HEK293 (cell line): ENCODE results near the gene KCNMB4.

Source experiments
- CTCF ChIA-PET: fragments of 350-600 bp; formaldehyde crosslinking; extraction: SDS; loops from one replicate; lab custom pipeline; 2021; ENCODE audit warnings: antibody characterized with exemption; lab: Yijun Ruan, JAX
- POLR2A ChIA-PET: fragments of 300-600 bp; formaldehyde crosslinking; extraction: SDS; loops from one replicate; lab custom pipeline; 2020; ENCODE audit warnings: antibody characterized with exemption, inconsistent platforms; lab: Yijun Ruan, JAX
- H3K27ac ChIP-seq: fragments of 200-500 bp; sonication (Bioruptor generic); 2 replicates; pipeline ENCODE4 v1.5.1; 2014; ENCODE audit warnings: low read depth, low read length, control low read depth, inconsistent platforms; ENCODE audit errors: extremely low read depth
- H3K36me3 ChIP-seq, 2 experiments: fragments of 200-500 bp in 1 of 2; sonication (Bioruptor generic) in 1 of 2; 1 replicate in 1 of 2; 2 replicates in 1 of 2; pipeline ENCODE4 v1.5.1; 2014 to 2017; ENCODE audit warnings: inconsistent platforms in 2 of 2, low read length in 2 of 2; ENCODE audit not compliant: control insufficient read depth in 2 of 2, insufficient read depth in 1 of 2
- H3K4me1 ChIP-seq: fragments of 200-500 bp; sonication (Bioruptor generic); 2 replicates; pipeline ENCODE4 v1.5.1; 2014; ENCODE audit warnings: mild to moderate bottlenecking, low read length, inconsistent platforms; ENCODE audit not compliant: control insufficient read depth, insufficient read depth
- H3K4me3 ChIP-seq: 2 replicates; pipeline ENCODE4 v1.5.1; 2011; ENCODE audit warnings: low read depth, mild to moderate bottlenecking, control low read depth, low read length, moderate library complexity
- H3K9me3 ChIP-seq: fragments of 200-500 bp; sonication (Bioruptor generic); 2 replicates; pipeline ENCODE4 v1.5.1; 2014; ENCODE audit warnings: low read depth, low read length, inconsistent platforms; ENCODE audit not compliant: control insufficient read depth, insufficient read depth
- HOXC10 ChIP-seq: sonication (generic); formaldehyde crosslinking; IDR thresholded peaks from 2 replicates; pipeline ENCODE4 v1.8.1; 2023; ENCODE audit warnings: mild to moderate bottlenecking, missing genetic modification reagents
- PATZ1 ChIP-seq: fragments of 450-650 bp; formaldehyde crosslinking; IDR thresholded peaks from 2 replicates; pipeline ENCODE4 v1.5.1; 2016; ENCODE audit warnings: missing biosample characterization, missing genetic modification characterization
- ZBTB20 ChIP-seq: fragments of 450-650 bp; formaldehyde crosslinking; IDR thresholded peaks from 2 replicates; pipeline ENCODE4 v1.5.1; 2016; ENCODE audit warnings: missing biosample characterization, missing genetic modification characterization
- ZNF302 ChIP-seq: fragments of 450-650 bp; formaldehyde crosslinking; IDR thresholded peaks from 2 replicates; pipeline ENCODE4 v1.5.1; 2016; ENCODE audit warnings: missing biosample characterization, missing genetic modification characterization, low read depth
- ZNF335 ChIP-seq: fragments of 450-650 bp; formaldehyde crosslinking; conservative IDR thresholded peaks from 2 replicates; pipeline ENCODE4 v1.5.1; 2016; ENCODE audit warnings: missing biosample characterization, missing genetic modification characterization
- ZNF513 ChIP-seq: fragments of 450-650 bp; IDR thresholded peaks from 2 replicates; pipeline ENCODE4 v1.5.1; 2018; ENCODE audit warnings: missing biosample characterization, missing genetic modification characterization
- ZNF621 ChIP-seq: fragments of 450-650 bp; formaldehyde crosslinking; IDR thresholded peaks from 2 replicates; pipeline ENCODE4 v1.5.1; 2017; ENCODE audit warnings: missing biosample characterization, missing genetic modification characterization
- ZNF626 ChIP-seq: fragments of 450-650 bp; sonication (Bioruptor Pico); formaldehyde crosslinking; IDR thresholded peaks from 2 replicates; pipeline ENCODE4 v1.5.1; 2018; ENCODE audit warnings: missing biosample characterization, missing genetic modification characterization, inconsistent platforms
- ZNF639 ChIP-seq: fragments of 450-650 bp; formaldehyde crosslinking; IDR thresholded peaks from 2 replicates; pipeline ENCODE4 v1.5.1; 2016; ENCODE audit warnings: missing biosample characterization, missing genetic modification characterization
- ZNF677 ChIP-seq: fragments of 450-650 bp; IDR thresholded peaks from 2 replicates; pipeline ENCODE4 v1.5.0; 2018; ENCODE audit warnings: missing biosample characterization, mild to moderate bottlenecking, missing genetic modification characterization, moderate library complexity
- ZNF777 ChIP-seq: fragments of 450-650 bp; formaldehyde crosslinking; IDR thresholded peaks from 2 replicates; pipeline ENCODE4 v1.5.1; 2017; ENCODE audit warnings: missing biosample characterization, missing genetic modification characterization, borderline replicate concordance
- ZNF830 ChIP-seq: fragments of 450-650 bp; IDR thresholded peaks from 2 replicates; pipeline ENCODE4 v1.5.0; 2018; ENCODE audit warnings: missing biosample characterization, missing genetic modification characterization, low read depth, mild to moderate bottlenecking, moderate library complexity
- ZSCAN4 ChIP-seq: fragments of 450-650 bp; formaldehyde crosslinking; IDR thresholded peaks from 2 replicates; pipeline ENCODE4 v1.5.1; 2017; ENCODE audit warnings: missing biosample characterization, missing genetic modification characterization
- TF ChIP-seq, protein P1 (sequence below): fragments of 450-650 bp; formaldehyde crosslinking; IDR thresholded peaks from 2 replicates; pipeline ENCODE4 v1.5.1; 2016; ENCODE audit warnings: missing biosample characterization, missing genetic modification characterization, borderline replicate concordance
- TF ChIP-seq, protein P2 (sequence below): fragments of 450-650 bp; formaldehyde crosslinking; IDR thresholded peaks from 2 replicates; pipeline ENCODE4 v1.5.1; 2016; ENCODE audit warnings: missing biosample characterization, missing genetic modification characterization
- TF ChIP-seq, protein P3 (sequence below): fragments of 450-650 bp; formaldehyde crosslinking; IDR thresholded peaks from 2 replicates; pipeline ENCODE4 v1.5.1; 2016; ENCODE audit warnings: missing biosample characterization, missing genetic modification characterization
- TF ChIP-seq, protein P4 (sequence below): fragments of 450-650 bp; formaldehyde crosslinking; IDR thresholded peaks from 2 replicates; pipeline ENCODE4 v1.5.1; 2017; ENCODE audit warnings: missing biosample characterization, missing genetic modification characterization
- TF ChIP-seq, protein P5 (sequence below): fragments of 450-650 bp; formaldehyde crosslinking; IDR thresholded peaks from 2 replicates; pipeline ENCODE4 v1.5.1; 2016; ENCODE audit warnings: missing biosample characterization, missing genetic modification characterization, low read depth

Gene KCNMB4

DNA sequence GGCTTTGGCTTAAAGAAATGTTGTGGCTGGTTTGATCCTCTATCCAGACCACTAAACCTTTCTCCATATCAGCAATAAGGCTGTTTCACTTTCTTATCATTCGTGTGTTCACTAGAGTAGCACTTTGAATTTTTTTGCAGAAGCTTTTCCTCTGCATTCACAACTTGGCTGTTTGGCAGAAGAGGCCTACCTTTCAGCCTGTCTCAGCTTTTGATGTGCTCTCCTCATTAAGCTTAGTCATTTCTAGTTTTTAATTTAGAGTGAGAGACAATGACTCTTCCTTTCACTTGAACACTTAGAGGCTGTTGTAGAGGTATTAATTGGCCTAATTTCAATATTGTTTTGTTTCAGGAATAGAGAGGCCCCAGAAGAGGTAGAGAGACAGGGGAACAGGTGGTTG is 13.8 kb downstream of the KCNMB4 start:
- no peak overlapping the region for H3K4me3 ChIP-seq
- POLR2A ChIA-PET = no interaction called here
- no peaks in the 10 kb centered on the region for H3K9me3 ChIP-seq
- TF ChIP-seq, protein P1, sequence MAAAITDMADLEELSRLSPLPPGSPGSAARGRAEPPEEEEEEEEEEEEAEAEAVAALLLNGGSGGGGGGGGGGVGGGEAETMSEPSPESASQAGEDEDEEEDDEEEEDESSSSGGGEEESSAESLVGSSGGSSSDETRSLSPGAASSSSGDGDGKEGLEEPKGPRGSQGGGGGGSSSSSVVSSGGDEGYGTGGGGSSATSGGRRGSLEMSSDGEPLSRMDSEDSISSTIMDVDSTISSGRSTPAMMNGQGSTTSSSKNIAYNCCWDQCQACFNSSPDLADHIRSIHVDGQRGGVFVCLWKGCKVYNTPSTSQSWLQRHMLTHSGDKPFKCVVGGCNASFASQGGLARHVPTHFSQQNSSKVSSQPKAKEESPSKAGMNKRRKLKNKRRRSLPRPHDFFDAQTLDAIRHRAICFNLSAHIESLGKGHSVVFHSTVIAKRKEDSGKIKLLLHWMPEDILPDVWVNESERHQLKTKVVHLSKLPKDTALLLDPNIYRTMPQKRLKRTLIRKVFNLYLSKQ (tag by site-specific recombination) = no peak
- TF ChIP-seq, protein P2, sequence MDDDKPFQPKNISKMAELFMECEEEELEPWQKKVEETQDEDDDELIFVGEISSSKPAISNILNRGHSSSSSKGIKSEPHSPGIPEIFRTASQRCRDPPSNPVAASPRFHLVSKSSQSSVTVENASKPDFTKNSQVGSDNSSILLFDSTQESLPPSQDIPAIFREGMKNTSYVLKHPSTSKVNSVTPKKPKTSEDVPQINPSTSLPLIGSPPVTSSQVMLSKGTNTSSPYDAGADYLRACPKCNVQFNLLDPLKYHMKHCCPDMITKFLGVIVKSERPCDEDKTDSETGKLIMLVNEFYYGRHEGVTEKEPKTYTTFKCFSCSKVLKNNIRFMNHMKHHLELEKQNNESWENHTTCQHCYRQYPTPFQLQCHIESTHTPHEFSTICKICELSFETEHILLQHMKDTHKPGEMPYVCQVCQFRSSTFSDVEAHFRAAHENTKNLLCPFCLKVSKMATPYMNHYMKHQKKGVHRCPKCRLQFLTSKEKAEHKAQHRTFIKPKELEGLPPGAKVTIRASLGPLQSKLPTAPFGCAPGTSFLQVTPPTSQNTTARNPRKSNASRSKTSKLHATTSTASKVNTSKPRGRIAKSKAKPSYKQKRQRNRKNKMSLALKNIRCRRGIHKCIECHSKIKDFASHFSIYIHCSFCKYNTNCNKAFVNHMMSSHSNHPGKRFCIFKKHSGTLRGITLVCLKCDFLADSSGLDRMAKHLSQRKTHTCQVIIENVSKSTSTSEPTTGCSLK (tag by site-specific recombination) = no peak
- TF ChIP-seq ZNF677 = no peak
- TF ChIP-seq PATZ1 (tag by site-specific recombination) = no peak
- TF ChIP-seq ZNF302 (tag by site-specific recombination) = no peak
- no peak for TF ChIP-seq ZNF777
- TF ChIP-seq, protein P3, sequence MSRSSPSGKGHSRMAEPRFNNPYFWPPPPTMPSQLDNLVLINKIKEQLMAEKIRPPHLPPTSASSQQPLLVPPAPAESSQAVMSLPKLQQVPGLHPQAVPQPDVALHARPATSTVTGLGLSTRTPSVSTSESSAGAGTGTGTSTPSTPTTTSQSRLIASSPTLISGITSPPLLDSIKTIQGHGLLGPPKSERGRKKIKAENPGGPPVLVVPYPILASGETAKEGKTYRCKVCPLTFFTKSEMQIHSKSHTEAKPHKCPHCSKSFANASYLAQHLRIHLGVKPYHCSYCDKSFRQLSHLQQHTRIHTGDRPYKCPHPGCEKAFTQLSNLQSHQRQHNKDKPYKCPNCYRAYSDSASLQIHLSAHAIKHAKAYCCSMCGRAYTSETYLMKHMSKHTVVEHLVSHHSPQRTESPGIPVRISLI = no peak
- TF ChIP-seq, protein P4, sequence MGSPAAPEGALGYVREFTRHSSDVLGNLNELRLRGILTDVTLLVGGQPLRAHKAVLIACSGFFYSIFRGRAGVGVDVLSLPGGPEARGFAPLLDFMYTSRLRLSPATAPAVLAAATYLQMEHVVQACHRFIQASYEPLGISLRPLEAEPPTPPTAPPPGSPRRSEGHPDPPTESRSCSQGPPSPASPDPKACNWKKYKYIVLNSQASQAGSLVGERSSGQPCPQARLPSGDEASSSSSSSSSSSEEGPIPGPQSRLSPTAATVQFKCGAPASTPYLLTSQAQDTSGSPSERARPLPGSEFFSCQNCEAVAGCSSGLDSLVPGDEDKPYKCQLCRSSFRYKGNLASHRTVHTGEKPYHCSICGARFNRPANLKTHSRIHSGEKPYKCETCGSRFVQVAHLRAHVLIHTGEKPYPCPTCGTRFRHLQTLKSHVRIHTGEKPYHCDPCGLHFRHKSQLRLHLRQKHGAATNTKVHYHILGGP (tag by site-specific recombination) = no peak
- no peak for TF ChIP-seq ZBTB20 (tag by site-specific recombination)
- no peak for TF ChIP-seq ZNF830 (tag by site-specific recombination)
- no peak for TF ChIP-seq ZNF335 (tag by site-specific recombination)
- TF ChIP-seq ZSCAN4 (tag by site-specific recombination) = no peak
- TF ChIP-seq, protein P5, sequence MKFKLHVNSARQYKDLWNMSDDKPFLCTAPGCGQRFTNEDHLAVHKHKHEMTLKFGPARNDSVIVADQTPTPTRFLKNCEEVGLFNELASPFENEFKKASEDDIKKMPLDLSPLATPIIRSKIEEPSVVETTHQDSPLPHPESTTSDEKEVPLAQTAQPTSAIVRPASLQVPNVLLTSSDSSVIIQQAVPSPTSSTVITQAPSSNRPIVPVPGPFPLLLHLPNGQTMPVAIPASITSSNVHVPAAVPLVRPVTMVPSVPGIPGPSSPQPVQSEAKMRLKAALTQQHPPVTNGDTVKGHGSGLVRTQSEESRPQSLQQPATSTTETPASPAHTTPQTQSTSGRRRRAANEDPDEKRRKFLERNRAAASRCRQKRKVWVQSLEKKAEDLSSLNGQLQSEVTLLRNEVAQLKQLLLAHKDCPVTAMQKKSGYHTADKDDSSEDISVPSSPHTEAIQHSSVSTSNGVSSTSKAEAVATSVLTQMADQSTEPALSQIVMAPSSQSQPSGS (tag by site-specific recombination) = no peak
- TF ChIP-seq ZNF621 (tag by site-specific recombination) = no peak
- TF ChIP-seq HOXC10 (CRISPR knock-in tag) = no peak
- TF ChIP-seq ZNF626 (tag by site-specific recombination) = no peak
- TF ChIP-seq ZNF513 (tag by site-specific recombination) = no peak
- TF ChIP-seq ZNF639 = no peak
- H3K36me3 ChIP-seq = no peaks in the 10 kb centered on the region; a peak in 1 of 3 replicates
- CTCF ChIA-PET = no interaction called here
- no peak overlapping the region for H3K27ac ChIP-seq
- H3K4me1 ChIP-seq = no peaks in the 10 kb centered on the region
